ENCODE data around the gene PPM1B.

The PPM1B gene

GRCh38 chr2:44275927-44276303 lies 107.2 kb downstream of the PPM1B start:
- no peaks in the 10 kb centered on the region for H3K27me3 Mint-ChIP-seq
- peaks cover 5% of the 10 kb centered on the region for H3K9me3 Mint-ChIP-seq
- no peaks in the 10 kb centered on the region for H3K4me1 Mint-ChIP-seq
- H3K36me3 Mint-ChIP-seq, result no peaks in the 10 kb centered on the region
- H3K27ac Mint-ChIP-seq, result no peak overlapping the region
- no peak overlapping the region for H3K4me3 Mint-ChIP-seq
- ATAC-seq, result no peak

GRCh38 chr2:44277541-44277940 lies 108.9 kb downstream of the PPM1B start:
- no peak for ATAC-seq

GRCh38 chr2:44280869-44281268 lies 112.2 kb downstream of the PPM1B start:
- H3K9me3 Mint-ChIP-seq, result no peaks in the 10 kb centered on the region
- H3K27ac Mint-ChIP-seq, result no peak overlapping the region

More at GRCh38 chr2:44277541-44277940, 108.9 kb downstream of the PPM1B start:
- no peak overlapping the region for H3K27ac Mint-ChIP-seq
- H3K4me1 Mint-ChIP-seq, result no peaks in the 10 kb centered on the region
- no peak overlapping the region for H3K4me3 Mint-ChIP-seq
- peaks cover under 1% of the 10 kb centered on the region for H3K9me3 Mint-ChIP-seq
- H3K36me3 Mint-ChIP-seq, result no peaks in the 10 kb centered on the region
- no peaks in the 10 kb centered on the region for H3K27me3 Mint-ChIP-seq

More at GRCh38 chr2:44280869-44281268, 112.2 kb downstream of the PPM1B start:
- no peak for ATAC-seq
- H3K36me3 Mint-ChIP-seq, result no peaks in the 10 kb centered on the region
- peaks cover 9% of the 10 kb centered on the region for H3K27me3 Mint-ChIP-seq
- no peak overlapping the region for H3K4me3 Mint-ChIP-seq
- H3K4me1 Mint-ChIP-seq, result no peaks in the 10 kb centered on the region
